ENCODE results near the gene SLC6A7.

The SLC6A7 gene

DNA sequence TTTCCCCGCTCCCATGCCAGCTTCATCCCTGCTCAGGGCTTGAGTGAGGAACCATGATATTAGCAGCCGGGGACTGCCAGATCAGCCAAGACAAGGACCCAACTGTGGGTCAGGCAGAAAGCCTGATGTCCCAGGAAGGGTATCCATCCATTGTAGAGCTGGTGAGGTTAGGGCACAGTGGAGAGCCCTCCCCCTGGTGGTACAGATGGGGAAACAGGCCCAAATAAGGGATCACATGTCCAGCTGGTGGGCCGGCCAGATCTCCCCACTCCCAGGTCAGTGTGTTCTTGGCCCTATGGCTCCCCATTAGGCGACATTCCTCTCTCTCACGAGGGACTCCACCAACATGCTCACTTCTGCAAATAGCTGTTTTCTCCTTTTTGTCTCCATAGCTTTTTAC, 14.3 kb upstream of the SLC6A7 start:
- no peak overlapping the region for H3K27ac ChIP-seq (ENCODE audit: low read depth, low read length)
- H4K91ac ChIP-seq (ENCODE audit: low read depth, low read length) = no peak overlapping the region
- H2BK5ac ChIP-seq (ENCODE audit: low read depth, low read length, poor library complexity) = no peak overlapping the region
- no peaks in the 10 kb centered on the region for H3K79me2 ChIP-seq (ENCODE audit: control insufficient read depth, insufficient read depth, low read length, poor library complexity)
- no CpG with 5 or more reads among the region's 5 CpGs for WGBS (ENCODE audit: extremely low coverage, insufficient coverage, insufficient read length)
- H3K9me3 ChIP-seq (ENCODE audit: insufficient read depth, low read depth, low read length) = no peaks in the 10 kb centered on the region
- H3K23ac ChIP-seq (ENCODE audit: low read length) = no peak overlapping the region
- no peak overlapping the region for H3K4ac ChIP-seq (ENCODE audit: low read depth, low read length)
- no peak overlapping the region for H2AFZ ChIP-seq (ENCODE audit: insufficient read depth, low read length, poor library complexity)
- DNase-seq = peak; percentile 15 to 47
- no peak overlapping the region for H3K9ac ChIP-seq (ENCODE audit: low read length)
- H3K4me3 ChIP-seq (ENCODE audit: low read depth, low read length) = no peak overlapping the region
- H3K18ac ChIP-seq (ENCODE audit: low read length) = no peak overlapping the region
- no peak overlapping the region for H4K12ac ChIP-seq (ENCODE audit: low read depth, low read length)
- H3K79me1 ChIP-seq (ENCODE audit: low read length) = peaks cover 4% of the 10 kb centered on the region
- no peaks in the 10 kb centered on the region for H3K36me3 ChIP-seq (ENCODE audit: control insufficient read depth in 1 of 2, insufficient read depth in 2 of 2, low read length in 2 of 2)
- H3K4me2 ChIP-seq (ENCODE audit: low read length) = no peak overlapping the region
- no peak overlapping the region for H3K14ac ChIP-seq (ENCODE audit: low read length)
- H3K27me3 ChIP-seq (ENCODE audit: insufficient read depth, low read length) = no peaks in the 10 kb centered on the region
- H3K4me1 ChIP-seq (ENCODE audit: control insufficient read depth in 1 of 2, insufficient read depth in 2 of 2, low read length in 2 of 2) = peaks cover 0 to 2% of the 10 kb centered on the region in 2 experiments
- peak overlapping the region; percentile 33 for H2BK12ac ChIP-seq (ENCODE audit: low read length)
- H4K8ac ChIP-seq (ENCODE audit: low read depth, low read length) = no peak overlapping the region
- H2AK5ac ChIP-seq (ENCODE audit: low read length) = no peak overlapping the region
- H2BK120ac ChIP-seq (ENCODE audit: insufficient read depth, low read length, poor library complexity) = no peak overlapping the region

DNA sequence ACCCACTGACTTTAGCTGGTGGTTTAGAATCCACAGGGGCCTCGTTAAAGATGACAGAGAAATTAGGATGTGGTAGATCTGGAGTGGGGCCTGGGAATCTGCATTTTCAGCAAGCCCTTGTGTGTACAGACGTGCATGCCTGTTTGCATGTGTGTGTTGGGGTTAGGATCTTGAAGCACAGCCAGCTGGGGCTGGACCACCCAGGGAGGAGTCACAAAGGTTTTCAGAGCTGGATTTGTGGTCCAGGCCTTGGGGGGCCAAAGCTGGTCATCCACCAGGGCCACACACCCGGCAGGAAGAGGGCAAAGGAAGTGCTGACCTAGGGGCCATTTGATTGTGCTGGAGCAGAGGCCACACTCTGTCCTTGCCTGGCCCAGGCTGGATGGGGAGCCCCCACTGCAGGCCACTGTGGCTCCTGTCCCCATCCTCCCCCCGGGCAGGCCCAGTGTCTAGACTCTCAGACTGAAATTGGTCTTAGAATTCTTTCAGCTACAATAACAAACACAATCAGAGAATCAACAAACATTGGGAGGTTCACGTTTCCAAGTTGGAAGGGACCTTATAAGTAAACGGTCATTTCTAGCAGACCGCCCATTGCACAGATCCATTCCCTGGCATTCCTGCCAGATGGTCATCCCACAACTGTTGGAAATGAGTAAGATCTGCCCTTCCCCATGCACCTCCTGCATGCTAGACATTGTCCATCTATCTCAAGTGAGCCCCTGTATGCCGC, 13.0 kb upstream of the SLC6A7 start:
- Histone ChIP-seq H3K18ac (ENCODE audit: low read length) (no peak overlapping the region), H2BK120ac (ENCODE audit: insufficient read depth, low read length, poor library complexity) (no peak overlapping the region), H3K27ac (ENCODE audit: low read depth, low read length) (no peak overlapping the region), H3K9ac (ENCODE audit: low read length) (no peak overlapping the region), H3K4me3 (ENCODE audit: low read depth, low read length) (no peak overlapping the region), H3K79me2 (ENCODE audit: control insufficient read depth, insufficient read depth, low read length, poor library complexity) (no peaks in the 10 kb centered on the region), H4K91ac (ENCODE audit: low read depth, low read length) (no peak overlapping the region), H2BK5ac (ENCODE audit: low read depth, low read length, poor library complexity) (no peak overlapping the region), H4K12ac (ENCODE audit: low read depth, low read length) (no peak overlapping the region), H3K36me3 (ENCODE audit: control insufficient read depth in 1 of 2, insufficient read depth in 2 of 2, low read length in 2 of 2) (no peaks in the 10 kb centered on the region), H3K4ac (ENCODE audit: low read depth, low read length) (no peak overlapping the region), H2BK12ac (ENCODE audit: low read length) (no peak overlapping the region), H3K14ac (ENCODE audit: low read length) (no peak overlapping the region), H3K4me1 (ENCODE audit: control insufficient read depth in 1 of 2, insufficient read depth in 2 of 2, low read length in 2 of 2) (peaks cover 0 to 2% of the 10 kb centered on the region in 2 experiments), H2AFZ (ENCODE audit: insufficient read depth, low read length, poor library complexity) (no peak overlapping the region), H4K8ac (ENCODE audit: low read depth, low read length) (no peak overlapping the region), H2AK5ac (ENCODE audit: low read length) (no peak overlapping the region), H3K4me2 (ENCODE audit: low read length) (no peak overlapping the region), H3K79me1 (ENCODE audit: low read length) (peaks cover 4% of the 10 kb centered on the region), H3K27me3 (ENCODE audit: insufficient read depth, low read length) (no peaks in the 10 kb centered on the region), H3K23ac (ENCODE audit: low read length) (no peak overlapping the region), H3K9me3 (ENCODE audit: insufficient read depth, low read depth, low read length) (no peaks in the 10 kb centered on the region)
- WGBS (ENCODE audit: extremely low coverage, insufficient coverage, insufficient read length) = no CpG with 5 or more reads among the region's 8 CpGs
- no peak for DNase-seq

- no peak overlapping the region for H3K18ac ChIP-seq (ENCODE audit: low read length)
- H3K9ac ChIP-seq (ENCODE audit: low read length) = no peak overlapping the region
- no peak overlapping the region for H4K8ac ChIP-seq (ENCODE audit: low read depth, low read length)
- H3K27me3 ChIP-seq (ENCODE audit: insufficient read depth, low read length) = no peaks in the 10 kb centered on the region
- H4K91ac ChIP-seq (ENCODE audit: low read depth, low read length) = no peak overlapping the region
- H4K12ac ChIP-seq (ENCODE audit: low read depth, low read length) = no peak overlapping the region
- no peak overlapping the region for H2BK5ac ChIP-seq (ENCODE audit: low read depth, low read length, poor library complexity)
- H3K79me2 ChIP-seq (ENCODE audit: control insufficient read depth, insufficient read depth, low read length, poor library complexity) = no peaks in the 10 kb centered on the region
- no peak overlapping the region for H2BK12ac ChIP-seq (ENCODE audit: low read length)
- H3K79me1 ChIP-seq (ENCODE audit: low read length) = peaks cover 4% of the 10 kb centered on the region
- peaks cover 0 to 2% of the 10 kb centered on the region in 2 experiments for H3K4me1 ChIP-seq (ENCODE audit: control insufficient read depth in 1 of 2, insufficient read depth in 2 of 2, low read length in 2 of 2)
- no peak overlapping the region for H2AFZ ChIP-seq (ENCODE audit: insufficient read depth, low read length, poor library complexity)
- no CpG with 5 or more reads among the region's 4 CpGs for WGBS (ENCODE audit: extremely low coverage, insufficient coverage, insufficient read length)
- H2AK5ac ChIP-seq (ENCODE audit: low read length) = no peak overlapping the region
- H3K4me3 ChIP-seq (ENCODE audit: low read depth, low read length) = no peak overlapping the region
- no peak overlapping the region for H3K14ac ChIP-seq (ENCODE audit: low read length)
- H3K27ac ChIP-seq (ENCODE audit: low read depth, low read length) = no peak overlapping the region
- H2BK120ac ChIP-seq (ENCODE audit: insufficient read depth, low read length, poor library complexity) = no peak overlapping the region
- no peak overlapping the region for H3K4ac ChIP-seq (ENCODE audit: low read depth, low read length)
- H3K9me3 ChIP-seq (ENCODE audit: insufficient read depth, low read depth, low read length) = no peaks in the 10 kb centered on the region
- H3K36me3 ChIP-seq (ENCODE audit: control insufficient read depth in 1 of 2, insufficient read depth in 2 of 2, low read length in 2 of 2) = no peaks in the 10 kb centered on the region
- no peak overlapping the region for H3K23ac ChIP-seq (ENCODE audit: low read length)
- no peak for DNase-seq
- no peak overlapping the region for H3K4me2 ChIP-seq (ENCODE audit: low read length)
These were observed 12.1 kb upstream of the SLC6A7 start for GRCh38 chr5:150177721-150178120.

GRCh38 chr5:150178262-150178661, 11.6 kb upstream of the SLC6A7 start:
- peaks cover 0 to under 1% of the 10 kb centered on the region in 2 experiments for H3K4me1 ChIP-seq (ENCODE audit: control insufficient read depth in 1 of 2, insufficient read depth in 2 of 2, low read length in 2 of 2)
- no peak overlapping the region for H3K18ac ChIP-seq (ENCODE audit: low read length)
- no peak for DNase-seq
- H3K9me3 ChIP-seq (ENCODE audit: insufficient read depth, low read depth, low read length) = no peaks in the 10 kb centered on the region
- H4K91ac ChIP-seq (ENCODE audit: low read depth, low read length) = no peak overlapping the region
- WGBS (ENCODE audit: extremely low coverage, insufficient coverage, insufficient read length) = no CpG with 5 or more reads among the region's 4 CpGs
- H3K27ac ChIP-seq (ENCODE audit: low read depth, low read length) = no peak overlapping the region
- no peaks in the 10 kb centered on the region for H3K79me2 ChIP-seq (ENCODE audit: control insufficient read depth, insufficient read depth, low read length, poor library complexity)
- no peak overlapping the region for H4K12ac ChIP-seq (ENCODE audit: low read depth, low read length)
- H3K9ac ChIP-seq (ENCODE audit: low read length) = no peak overlapping the region
- H3K36me3 ChIP-seq (ENCODE audit: control insufficient read depth in 1 of 2, insufficient read depth in 2 of 2, low read length in 2 of 2) = no peaks in the 10 kb centered on the region
- no peak overlapping the region for H3K4me3 ChIP-seq (ENCODE audit: low read depth, low read length)
- no peak overlapping the region for H4K8ac ChIP-seq (ENCODE audit: low read depth, low read length)
- H2AK5ac ChIP-seq (ENCODE audit: low read length) = no peak overlapping the region
- H2AFZ ChIP-seq (ENCODE audit: insufficient read depth, low read length, poor library complexity) = no peak overlapping the region
- H3K14ac ChIP-seq (ENCODE audit: low read length) = no peak overlapping the region
- peaks cover 4% of the 10 kb centered on the region for H3K79me1 ChIP-seq (ENCODE audit: low read length)
- no peak overlapping the region for H3K23ac ChIP-seq (ENCODE audit: low read length)
- H2BK120ac ChIP-seq (ENCODE audit: insufficient read depth, low read length, poor library complexity) = no peak overlapping the region
- H2BK5ac ChIP-seq (ENCODE audit: low read depth, low read length, poor library complexity) = no peak overlapping the region
- H3K4me2 ChIP-seq (ENCODE audit: low read length) = no peak overlapping the region
- H3K4ac ChIP-seq (ENCODE audit: low read depth, low read length) = no peak overlapping the region
- H2BK12ac ChIP-seq (ENCODE audit: low read length) = no peak overlapping the region
- H3K27me3 ChIP-seq (ENCODE audit: insufficient read depth, low read length) = no peaks in the 10 kb centered on the region

Measured in trophoblast cell (in vitro differentiated cells and primary cell).